HG02610 (cell line): ENCODE results near the gene EDNRB.

Source experiments
- ATAC-seq: cut with Tn5 transposase; IDR thresholded peaks from one replicate; pipeline ENCODE4 v1.9.1; 2021; ENCODE audit warnings: mild to moderate bottlenecking, moderate library complexity; ENCODE audit not compliant: unreplicated experiment

Gene EDNRB

GRCh38 chr13:77898097-77898496 is 20.5 kb downstream of the EDNRB start:
- ATAC-seq: peak; percentile 70

DNA sequence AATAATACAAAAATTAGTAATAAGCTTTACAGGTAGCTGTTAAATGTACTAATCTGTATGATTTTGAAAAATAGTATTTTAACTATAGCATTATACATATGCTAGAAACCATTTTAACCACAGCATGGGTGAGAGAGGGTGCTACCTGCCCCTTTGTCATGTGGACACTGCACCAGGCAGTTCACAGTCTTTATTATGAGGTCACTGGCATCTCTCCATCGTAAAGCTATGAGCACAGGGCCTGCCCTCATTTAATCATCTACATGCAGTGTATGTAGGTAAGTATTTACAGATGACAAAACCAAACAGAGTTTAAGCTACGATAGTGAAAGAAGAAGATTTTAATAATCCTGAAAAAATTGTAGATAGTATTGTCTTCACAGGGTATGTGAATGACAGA is 21.7 kb downstream of the EDNRB start:
- ATAC-seq: no peak

- ATAC-seq: no peak
These were observed 22.1 kb downstream of the EDNRB start for GRCh38 chr13:77896536-77896935.

DNA sequence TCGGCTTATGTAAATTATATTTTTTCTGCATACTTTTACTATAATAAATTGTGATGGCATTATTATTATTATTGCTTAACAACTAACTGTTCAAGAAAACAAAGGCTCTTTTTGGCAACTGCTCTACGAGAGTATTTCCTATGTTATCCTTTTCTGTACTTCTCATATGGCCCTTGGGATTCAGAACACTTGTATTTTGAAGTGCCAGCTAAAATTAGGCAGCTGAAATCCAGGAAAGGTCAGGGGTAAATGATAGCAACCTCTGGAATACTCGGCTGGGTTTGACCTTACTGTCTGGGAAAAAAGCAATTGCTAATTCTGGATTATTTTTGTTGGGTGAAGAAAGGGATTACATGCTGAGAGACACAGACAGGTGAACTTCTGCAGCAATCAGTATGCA is 23.9 kb downstream of the EDNRB start:
- ATAC-seq: no peak

- no peak for ATAC-seq
These were observed 25.6 kb downstream of the EDNRB start for GRCh38 chr13:77893066-77893465.

GRCh38 chr13:77892491-77892890 is 26.1 kb downstream of the EDNRB start:
- no peak for ATAC-seq

- no peak for ATAC-seq
These were observed 27.1 kb downstream of the EDNRB start for GRCh38 chr13:77891486-77891885.

- no peak for ATAC-seq
These were observed 27.6 kb downstream of the EDNRB start for GRCh38 chr13:77891041-77891440.

DNA sequence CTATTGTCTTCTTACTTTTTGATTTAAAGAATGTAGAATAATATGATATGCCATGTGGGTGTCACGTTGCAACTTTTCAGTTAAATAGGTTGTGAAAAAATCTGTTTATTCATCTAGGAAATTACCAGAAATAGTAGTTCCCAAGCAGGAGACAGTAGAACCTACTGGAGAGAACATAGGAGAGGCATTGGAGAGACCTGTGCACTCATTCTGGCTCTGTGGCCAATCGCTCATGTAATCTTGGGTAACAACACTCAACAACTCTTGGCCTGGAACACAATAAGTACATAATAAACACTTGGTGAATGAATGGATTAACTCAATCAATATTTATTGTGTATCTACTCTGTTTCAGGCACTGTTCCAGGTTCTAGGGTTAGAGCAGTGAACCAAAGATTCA is 35.3 kb downstream of the EDNRB start:
- ATAC-seq: no peak

GRCh38 chr13:77878190-77878589 is 40.4 kb downstream of the EDNRB start:
- ATAC-seq: no peak

DNA sequence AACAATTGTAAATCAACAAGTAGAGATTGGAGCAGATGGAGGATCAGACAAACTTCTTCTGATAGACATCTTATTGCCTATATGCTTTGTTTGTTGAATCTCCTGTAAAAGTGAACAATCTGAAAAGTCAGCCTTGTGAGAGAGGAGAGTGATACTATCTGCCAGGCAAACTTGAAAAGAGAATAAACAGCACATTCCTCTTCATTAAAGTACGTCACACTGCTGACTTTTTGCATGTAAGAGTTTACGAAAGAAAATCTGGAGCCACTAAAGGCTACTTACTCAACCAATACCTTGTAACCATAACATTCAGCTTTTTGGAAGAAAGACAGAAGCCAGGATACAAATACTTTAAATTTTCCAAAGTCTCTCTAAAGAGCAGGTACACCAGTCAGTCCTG is 42.5 kb downstream of the EDNRB start:
- ATAC-seq: no peak

DNA sequence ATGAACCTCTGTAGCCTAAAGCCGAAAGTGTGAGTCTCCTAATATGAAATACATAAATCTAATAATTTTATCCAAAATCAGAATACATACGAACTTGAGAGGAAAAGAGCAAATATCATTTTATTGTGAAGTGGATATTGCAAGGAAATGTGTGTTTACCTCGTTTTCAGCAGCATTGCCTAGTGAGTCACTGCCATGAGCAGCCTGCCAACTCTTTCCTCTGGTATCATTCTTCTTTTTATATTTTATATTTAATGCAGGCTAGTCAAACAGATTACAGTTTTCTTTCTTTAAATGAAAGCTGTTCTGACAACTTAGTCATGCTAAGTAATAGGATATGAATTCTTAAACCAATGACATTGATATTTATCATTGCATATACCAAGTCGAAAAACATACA is 44.2 kb downstream of the EDNRB start:
- ATAC-seq: no peak

DNA sequence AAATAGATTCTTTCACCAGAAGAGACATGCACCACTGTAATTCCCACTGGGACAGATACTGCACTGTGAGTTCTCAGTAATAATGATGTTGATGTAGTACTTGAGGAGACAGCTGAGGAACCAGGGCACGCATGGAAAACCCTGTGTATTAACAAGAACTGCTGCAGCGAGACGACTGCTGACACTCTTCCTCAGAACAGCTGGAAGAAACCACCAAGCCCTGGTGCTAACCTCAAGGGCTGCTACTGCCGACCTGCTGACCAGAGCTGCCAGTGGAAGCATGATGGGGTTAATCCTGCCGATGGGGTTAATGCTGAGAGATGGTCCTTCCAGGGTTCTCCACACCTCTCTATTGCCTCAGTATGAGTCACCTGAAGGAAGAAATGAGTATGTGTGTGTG is 45.6 kb downstream of the EDNRB start:
- no peak for ATAC-seq

DNA sequence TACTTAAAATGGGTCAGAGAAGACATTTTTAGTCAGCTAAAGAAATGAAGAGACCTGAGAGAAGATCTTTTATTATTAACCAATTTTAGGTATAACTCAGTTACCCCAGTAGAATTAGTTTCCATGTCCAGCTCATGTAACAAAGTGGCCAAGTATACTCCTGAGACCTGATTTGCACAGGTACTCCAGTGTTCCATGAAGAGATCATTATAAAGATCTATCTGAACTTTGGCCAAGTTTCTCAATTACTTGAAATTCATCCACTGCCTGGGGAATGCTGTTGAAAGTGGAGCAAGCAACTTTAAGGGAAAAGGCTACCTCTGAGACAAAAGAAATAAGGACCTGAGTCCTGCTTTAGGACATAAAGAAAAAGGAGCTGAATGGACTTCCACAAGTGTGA is 47.0 kb downstream of the EDNRB start:
- ATAC-seq: no peak

- ATAC-seq: no peak
These were observed 49.9 kb downstream of the EDNRB start for GRCh38 chr13:77868717-77869116.

DNA sequence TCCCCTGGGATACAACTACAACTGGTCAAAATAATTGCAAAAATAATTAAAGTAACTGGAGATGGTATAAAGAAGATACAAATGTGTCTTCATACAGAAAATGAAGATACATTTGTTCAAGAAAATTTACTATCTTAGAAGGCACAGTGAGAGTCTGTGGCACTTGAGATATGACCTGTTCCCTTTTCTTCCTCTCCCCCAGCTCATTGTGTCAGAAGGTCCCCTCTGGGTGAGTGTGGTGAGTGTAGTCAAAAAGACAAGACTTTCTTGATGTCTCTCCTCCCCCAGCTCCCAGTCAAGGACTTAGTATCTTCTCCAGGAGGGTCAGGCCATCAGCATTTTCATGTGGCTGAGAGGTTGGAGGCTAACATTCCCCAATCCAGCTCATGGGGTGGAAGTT is 51.7 kb downstream of the EDNRB start:
- ATAC-seq: no peak

DNA sequence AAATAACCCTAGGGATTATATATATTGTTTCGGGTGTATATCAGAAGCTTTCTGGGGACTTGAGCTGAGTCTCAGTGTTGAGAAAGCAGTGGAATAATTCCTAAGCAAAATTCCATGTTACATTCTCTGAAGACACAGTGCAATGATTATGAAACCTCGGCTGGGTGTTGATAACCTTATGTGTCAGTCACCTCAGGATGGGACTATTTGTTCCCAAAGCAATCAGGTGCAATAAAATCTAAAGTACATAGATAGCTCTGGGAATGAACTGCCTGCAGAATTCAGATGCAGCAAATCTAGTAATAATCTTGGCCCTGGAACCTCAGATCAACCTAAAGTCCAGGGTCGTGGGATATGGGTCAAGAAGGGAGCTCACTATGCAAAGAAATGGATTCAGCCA is 53.0 kb downstream of the EDNRB start:
- no peak for ATAC-seq

DNA sequence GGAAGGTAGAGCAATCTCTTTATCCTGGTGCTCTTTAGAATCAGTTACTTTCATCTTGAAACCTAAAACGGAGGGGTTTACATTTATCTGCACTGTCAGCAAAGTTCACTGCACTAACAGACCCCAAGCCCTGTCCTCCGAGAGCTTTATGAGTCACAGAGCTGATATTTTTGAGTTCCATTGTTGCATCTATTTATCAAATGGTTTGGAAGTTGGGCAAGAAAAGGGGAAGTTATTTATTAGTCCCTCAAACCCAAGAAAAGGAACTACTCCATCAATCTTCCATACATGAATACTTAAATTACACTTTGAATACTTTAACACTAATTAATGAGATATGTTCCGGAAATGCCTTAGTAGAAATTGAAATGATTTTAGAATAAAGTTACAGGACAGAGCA is 55.5 kb downstream of the EDNRB start:
- no peak for ATAC-seq

DNA sequence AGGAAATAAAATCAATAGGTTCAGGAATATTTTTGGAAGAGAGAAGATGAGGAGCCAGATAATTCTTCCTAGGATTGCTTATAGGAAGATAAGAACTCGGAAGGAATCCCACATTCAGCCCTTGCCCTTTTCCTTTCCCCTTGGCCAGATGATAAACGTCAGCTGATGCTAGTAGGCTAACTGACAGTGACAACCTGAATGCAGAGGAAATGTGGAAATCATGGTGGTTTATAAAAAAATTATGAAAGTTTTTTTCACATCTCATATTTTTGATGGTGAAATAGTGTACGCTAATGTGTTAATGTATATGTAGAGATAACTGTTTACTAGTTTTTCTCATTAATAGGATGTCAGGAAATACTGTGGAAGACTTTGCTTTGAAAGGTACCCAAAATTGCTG is 56.9 kb downstream of the EDNRB start:
- ATAC-seq: no peak

GRCh38 chr13:77860507-77860981 is 58.1 kb downstream of the EDNRB start:
- no peak for ATAC-seq

DNA sequence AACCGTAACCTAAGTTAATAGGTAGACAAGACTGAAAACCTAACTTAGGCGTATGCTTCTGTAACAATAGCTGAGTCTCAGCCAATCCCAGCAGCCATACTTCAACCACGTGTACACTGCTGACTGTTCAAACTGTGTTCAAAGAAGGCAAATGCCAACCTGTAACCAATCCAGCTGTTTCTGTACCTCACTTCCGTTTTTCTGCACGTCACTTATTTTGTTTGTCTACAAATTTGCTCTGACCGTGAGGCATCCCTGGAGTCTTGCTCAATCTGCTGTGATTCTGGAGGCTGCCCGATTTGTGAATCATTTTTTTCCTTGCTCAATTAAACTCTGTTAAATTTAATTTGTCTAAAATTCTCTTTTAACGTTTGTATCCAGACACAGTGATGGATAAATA is 59.2 kb downstream of the EDNRB start:
- no peak for ATAC-seq

- ATAC-seq: no peak
These were observed 61.0 kb downstream of the EDNRB start for GRCh38 chr13:77857531-77858209.

DNA sequence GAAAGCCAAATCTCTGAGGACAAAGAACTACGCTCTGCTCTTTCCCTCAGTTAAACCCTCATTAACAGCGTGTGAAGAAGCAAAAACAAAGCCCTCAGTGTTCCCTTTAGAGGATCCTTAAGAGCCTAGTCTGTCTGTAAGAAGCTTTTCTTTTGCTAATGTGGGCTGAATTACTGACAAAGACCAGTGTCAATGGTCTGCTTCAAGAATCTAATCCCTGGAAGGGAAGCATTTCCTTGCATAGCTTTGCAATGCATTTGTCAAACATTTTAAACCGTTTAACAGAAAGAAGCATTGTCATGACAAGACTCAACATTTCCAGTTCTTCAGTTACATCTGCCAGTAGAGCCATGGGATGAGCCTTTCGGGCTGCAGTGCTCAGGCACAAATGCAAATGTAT is 64.9 kb downstream of the EDNRB start:
- ATAC-seq: no peak
